A673 (cell line): ENCODE data around the gene BTBD9. TPM values are rescaled to one million over a fixed set of nuclear protein-coding genes. Genes with fewer than 3 reads are reported as not detected.

Experiments
- BruUV-seq: library from RNA; stranded (reverse); fragments of 400-500 nt; replicated peaks from 2 replicates; lab custom pipeline; 2021; lab: Mats Ljungman, UMichigan
- CTCF ChIA-PET: fragments of 300-600 bp; sonication (Branson Sonifier 250); formaldehyde crosslinking; loops from one replicate; lab custom pipeline; 2022; ENCODE audit warnings: antibody characterized with exemption; lab: Charles Lee
- POLR2A ChIA-PET: fragments of 300-600 bp; sonication (Branson Sonifier 250); formaldehyde crosslinking; loops from one replicate; lab custom pipeline; 2022; ENCODE audit warnings: antibody characterized with exemption; ENCODE audit not compliant: low non-redundant PET; lab: Charles Lee
- DNase-seq: peaks from one replicate; pipeline ENCODE4 v3.0.0-alpha.2; 2015; ENCODE audit warnings: low spot score
- H3K27ac ChIP-seq: fragments of 200-600 bp; sonication (generic); 2 replicates; pipeline ENCODE4 v1.5.1; 2016; ENCODE audit warnings: mixed run types, low read depth, mild to moderate bottlenecking, mixed read lengths, antibody characterized with exemption, low read length; ENCODE audit not compliant: poor library complexity, severe bottlenecking
- H3K27me3 ChIP-seq: fragments of 200-600 bp; sonication (generic); replicated peaks from 2 replicates; pipeline ENCODE4 v1.6.1; 2017; ENCODE audit warnings: mixed run types, low read depth, mild to moderate bottlenecking, mixed read lengths, antibody characterized with exemption, low read length; ENCODE audit not compliant: insufficient read depth, poor library complexity
- H3K36me3 ChIP-seq: fragments of 200-600 bp; sonication (generic); 2 replicates; pipeline ENCODE4 v1.6.1; 2016; ENCODE audit warnings: mixed run types, mild to moderate bottlenecking, mixed read lengths, antibody characterized with exemption, low read length; ENCODE audit not compliant: insufficient read depth, poor library complexity, severe bottlenecking
- H3K4me1 ChIP-seq: fragments of 200-600 bp; sonication (generic); 2 replicates; pipeline ENCODE4 v1.6.1; 2017; ENCODE audit warnings: mixed run types, mild to moderate bottlenecking, mixed read lengths, antibody characterized with exemption, low read length; ENCODE audit not compliant: insufficient read depth, poor library complexity, severe bottlenecking
- H3K4me3 ChIP-seq: fragments of 200-600 bp; sonication (generic); 2 replicates; pipeline ENCODE4 v1.5.1; 2016; ENCODE audit warnings: low read depth, mixed run types, mild to moderate bottlenecking, mixed read lengths, low read length; ENCODE audit not compliant: poor library complexity, severe bottlenecking
- H3K9me3 ChIP-seq: fragments of 200-600 bp; sonication (generic); 2 replicates; pipeline ENCODE4 v1.6.1; 2016; ENCODE audit warnings: mixed run types, low read depth, mild to moderate bottlenecking, mixed read lengths, antibody characterized with exemption, low read length; ENCODE audit not compliant: poor library complexity, severe bottlenecking
- EZH2 ChIP-seq: fragments of 200-600 bp; sonication (generic); IDR thresholded peaks from 2 replicates; pipeline ENCODE4 v1.6.1; 2017; ENCODE audit warnings: borderline replicate concordance, low read depth, mild to moderate bottlenecking, mixed read lengths, antibody characterized with exemption, low read length; ENCODE audit not compliant: poor library complexity, severe bottlenecking
- intact Hi-C: fragments of 100-400 bp; cut with micrococcal nuclease; formaldehyde crosslinking; loops from one replicate; pipeline ENCODE4 v1.10.0; 2022; ENCODE audit not compliant: unreplicated experiment
- total RNA-seq: library from RNA; stranded (reverse); gene quantifications from 2 replicates; pipeline ENCODE4 v1.2.3, GENCODE V29; 2021
- TF ChIP-seq, protein P1 (sequence below): fragments of 300-800, 200-600 bp; sonication (generic); conservative IDR thresholded peaks from 2 replicates; pipeline ENCODE4 v1.5.1; 2017; ENCODE audit warnings: low read depth, mild to moderate bottlenecking, antibody characterized with exemption, low read length, moderate library complexity, mixed read lengths

The BTBD9 gene
- total RNA-seq, 1 experiment from 2014 or later: 8.0 TPM

- Histone ChIP-seq H3K4me3 (no peak overlapping the region), H3K36me3 (no peaks in the 10 kb centered on the region), H3K27me3 (no peaks in the 10 kb centered on the region), H3K9me3 (no peaks in the 10 kb centered on the region), H3K27ac (no peak overlapping the region), H3K4me1 (no peaks in the 10 kb centered on the region)
- DNase-seq: no peak
- ChIA-PET POLR2A (no interaction called here), CTCF (interaction anchor here (1.2 kb wide), 1 partner anchor 346 kb away, joined by 3 read pairs; no protein-coding TSS in a partner anchor)
- intact Hi-C loops: no loop called here
- TF ChIP-seq, protein P1, sequence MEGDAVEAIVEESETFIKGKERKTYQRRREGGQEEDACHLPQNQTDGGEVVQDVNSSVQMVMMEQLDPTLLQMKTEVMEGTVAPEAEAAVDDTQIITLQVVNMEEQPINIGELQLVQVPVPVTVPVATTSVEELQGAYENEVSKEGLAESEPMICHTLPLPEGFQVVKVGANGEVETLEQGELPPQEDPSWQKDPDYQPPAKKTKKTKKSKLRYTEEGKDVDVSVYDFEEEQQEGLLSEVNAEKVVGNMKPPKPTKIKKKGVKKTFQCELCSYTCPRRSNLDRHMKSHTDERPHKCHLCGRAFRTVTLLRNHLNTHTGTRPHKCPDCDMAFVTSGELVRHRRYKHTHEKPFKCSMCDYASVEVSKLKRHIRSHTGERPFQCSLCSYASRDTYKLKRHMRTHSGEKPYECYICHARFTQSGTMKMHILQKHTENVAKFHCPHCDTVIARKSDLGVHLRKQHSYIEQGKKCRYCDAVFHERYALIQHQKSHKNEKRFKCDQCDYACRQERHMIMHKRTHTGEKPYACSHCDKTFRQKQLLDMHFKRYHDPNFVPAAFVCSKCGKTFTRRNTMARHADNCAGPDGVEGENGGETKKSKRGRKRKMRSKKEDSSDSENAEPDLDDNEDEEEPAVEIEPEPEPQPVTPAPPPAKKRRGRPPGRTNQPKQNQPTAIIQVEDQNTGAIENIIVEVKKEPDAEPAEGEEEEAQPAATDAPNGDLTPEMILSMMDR: no peak
- TF ChIP-seq EZH2: no peak
- BruUV-seq: no TSS peak
These were observed 502.0 kb downstream of the BTBD9 start for GRCh38 chr6:38137608-38138265.

GRCh38 chr6:38136547-38136946 lies 503.2 kb downstream of the BTBD9 start:
- Histone ChIP-seq H3K27me3 (no peaks in the 10 kb centered on the region), H3K27ac (no peak overlapping the region), H3K4me3 (no peak overlapping the region), H3K36me3 (no peaks in the 10 kb centered on the region), H3K4me1 (no peaks in the 10 kb centered on the region), H3K9me3 (no peaks in the 10 kb centered on the region)
- ChIA-PET POLR2A (no interaction called here), CTCF (no interaction called here)
- no TSS peak for BruUV-seq
- TF ChIP-seq, protein P1: no peak
- no peak for TF ChIP-seq EZH2
- no peak for DNase-seq
- intact Hi-C loops: no loop called here

DNA sequence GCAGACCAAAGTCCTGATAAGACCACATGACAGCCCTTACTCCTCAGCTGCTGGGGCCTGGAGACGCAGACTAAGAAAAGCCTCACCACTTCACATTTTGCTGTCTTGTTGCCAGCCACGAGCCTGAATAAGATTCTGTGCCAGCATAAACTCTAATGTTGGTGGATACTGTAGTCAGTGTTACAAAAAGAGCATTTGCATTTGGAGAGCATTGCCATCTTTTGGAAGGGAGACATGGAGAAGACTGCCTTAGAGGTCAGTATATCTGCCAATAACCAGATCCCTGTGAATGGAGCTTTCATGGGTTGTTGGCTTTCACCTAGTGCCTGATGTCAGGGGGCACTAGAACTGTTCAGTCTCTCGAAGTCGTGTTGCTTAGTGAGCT lies 505.0 kb downstream of the BTBD9 start:
- TF ChIP-seq EZH2: no peak
- TF ChIP-seq, protein P1: no peak

More for the DNA sequence above, 505.0 kb downstream of the BTBD9 start:
- H3K4me3 ChIP-seq: no peak overlapping the region
- H3K36me3 ChIP-seq: no peaks in the 10 kb centered on the region
- H3K9me3 ChIP-seq: no peaks in the 10 kb centered on the region
- BruUV-seq: no TSS peak
- DNase-seq: no peak
- ChIA-PET POLR2A (no interaction called here), CTCF (no interaction called here)
- H3K27me3 ChIP-seq: no peaks in the 10 kb centered on the region
- no peaks in the 10 kb centered on the region for H3K4me1 ChIP-seq
- no peak overlapping the region for H3K27ac ChIP-seq
- intact Hi-C loops: no loop called here
